GM06990 (cell line): ENCODE measurements around the gene RYR1.
"Not testable (repeated sequence)": the region's sequence is repeated elsewhere in the genome, so short reads cannot be mapped to it uniquely, and the experiment has no call there.

Experiments used
- DNase-seq: peaks from one replicate; pipeline ENCODE4 v3.0.0-alpha.2; 2011; ENCODE audit not compliant: insufficient read length; ENCODE audit errors: extremely low read depth
- H3K27me3 ChIP-seq: replicated peaks from 2 replicates; pipeline ENCODE4 v1.6.0; 2011; ENCODE audit warnings: low read length; ENCODE audit not compliant: control insufficient read depth, insufficient read depth
- H3K36me3 ChIP-seq: 2 replicates; pipeline ENCODE4 v1.5.1; 2011; ENCODE audit warnings: low read length; ENCODE audit not compliant: control insufficient read depth, insufficient read depth
- H3K4me3 ChIP-seq: replicated peaks from 2 replicates; pipeline ENCODE4 v1.5.1; 2011; ENCODE audit warnings: low read depth, mild to moderate bottlenecking, control low read depth, low read length
- CTCF ChIP-seq: IDR thresholded peaks from 2 replicates; pipeline ENCODE4 v1.5.1; 2011; ENCODE audit warnings: low read length, control low read depth, mild to moderate bottlenecking, inconsistent platforms; ENCODE audit not compliant: insufficient read depth, poor library complexity, severe bottlenecking

The RYR1 gene

GRCh38 chr19:38549942-38550341 lies 116.5 kb downstream of the RYR1 start:
- TF ChIP-seq CTCF, result no peak
- DNase-seq, result no peak
- H3K27me3 ChIP-seq, result no peaks in the 10 kb centered on the region
- H3K36me3 ChIP-seq, result no peaks in the 10 kb centered on the region
- no peak overlapping the region for H3K4me3 ChIP-seq

- Histone ChIP-seq H3K4me3 (no peak overlapping the region), H3K36me3 (no peaks in the 10 kb centered on the region), H3K27me3 (no peaks in the 10 kb centered on the region)
- no peak for DNase-seq
- TF ChIP-seq CTCF, result no peak
Measured at GRCh38 chr19:38550376-38550775, 116.9 kb downstream of the RYR1 start.

- no peak for TF ChIP-seq CTCF
- H3K27me3 ChIP-seq, result no peaks in the 10 kb centered on the region
- no peak overlapping the region for H3K4me3 ChIP-seq
- H3K36me3 ChIP-seq, result no peaks in the 10 kb centered on the region
- DNase-seq, result peak; percentile 56
Measured at GRCh38 chr19:38551450-38551813, 117.9 kb downstream of the RYR1 start.

- DNase-seq, H3K4me3 ChIP-seq, H3K27me3 ChIP-seq, H3K36me3 ChIP-seq: not testable (repeated sequence)
Measured at GRCh38 chr19:38553239-38553638, 119.7 kb downstream of the RYR1 start.

GRCh38 chr19:38554676-38555141 lies 121.2 kb downstream of the RYR1 start:
- Histone ChIP-seq H3K27me3 (no peaks in the 10 kb centered on the region), H3K36me3 (no peaks in the 10 kb centered on the region), H3K4me3 (no peak overlapping the region)
- TF ChIP-seq CTCF, result no peak
- DNase-seq, result peak; percentile 57

- no peak for TF ChIP-seq CTCF
- Histone ChIP-seq H3K27me3 (no peaks in the 10 kb centered on the region), H3K4me3 (no peak overlapping the region), H3K36me3 (no peaks in the 10 kb centered on the region)
- DNase-seq, result no peak
Measured at GRCh38 chr19:38555200-38555599, 121.7 kb downstream of the RYR1 start.
